ENCODE data around the gene FILIP1L. TPM values are rescaled to one million over a fixed set of nuclear protein-coding genes. Genes with fewer than 3 reads are reported as not detected.

FILIP1L gene
- total and polyA plus RNA-seq, 2 of the 4 experiments (the other 2 are of a cell fraction): 11.5 to 19.9 TPM

- Histone ChIP-seq H2AFZ (replicated peaks; ENCODE audit: low read length, poor library complexity) (no peak overlapping the region), H3K14ac (replicated peaks; ENCODE audit: low read depth, low read length) (no peak overlapping the region), H4K91ac (ENCODE audit: insufficient read depth, low read depth, low read length) (no peak overlapping the region), H2BK20ac (ENCODE audit: low read depth, low read length) (no peak overlapping the region), H2BK120ac (ENCODE audit: low read depth, low read length) (no peak overlapping the region), H2BK15ac (ENCODE audit: low read depth, low read length) (no peak overlapping the region), H3K4me1 (ENCODE audit: control insufficient read depth, insufficient read depth, low read length) (peaks cover 2% of the 10 kb centered on the region; the same call in 1 of the 2 replicates), H3K4me2 (ENCODE audit: low read depth, low read length) (no peak overlapping the region), H2BK5ac (ENCODE audit: low read depth, low read length, poor library complexity, severe bottlenecking) (no peak overlapping the region), H3K4me3 (ENCODE audit: insufficient read depth, low read depth, low read length) (no peak overlapping the region), H3K9ac (ENCODE audit: low read depth, low read length) (no peak overlapping the region), H3K18ac (ENCODE audit: low read depth, low read length) (no peak overlapping the region), H3K9me1 (ENCODE audit: insufficient read depth, low read length) (no peaks in the 10 kb centered on the region), H3K36me3 (ENCODE audit: control insufficient read depth, insufficient read depth, low read length) (no peaks in the 10 kb centered on the region), H3K27ac (ENCODE audit: insufficient read depth, low read length) (no peak overlapping the region), H4K8ac (ENCODE audit: low read depth in 2 of 2, low read length in 2 of 2) (no peak overlapping the region), H3K9me3 (ENCODE audit: control insufficient read depth, insufficient read depth, low read length) (peaks cover 2% of the 10 kb centered on the region; the same call in 1 of the 2 replicates), H3K23ac (ENCODE audit: low read depth, low read length) (no peak overlapping the region), H2AK5ac (ENCODE audit: low read depth, low read length) (no peak overlapping the region), H4K20me1 (ENCODE audit: insufficient read depth, low read length) (no peaks in the 10 kb centered on the region), H3K79me1 (ENCODE audit: low read depth in 1 of 2, low read length in 2 of 2) (no peaks in the 10 kb centered on the region; a peak in 1 of 4 replicates), H3K56ac (ENCODE audit: extremely low read depth, insufficient read depth, low read length) (no peak overlapping the region), H3K4ac (ENCODE audit: low read depth, low read length) (no peak overlapping the region), H3K27me3 (ENCODE audit: control insufficient read depth, insufficient read depth, low read length) (no peaks in the 10 kb centered on the region), H4K5ac (ENCODE audit: low read depth, low read length) (no peak overlapping the region), H2AK9ac (replicated peaks; ENCODE audit: low read depth, low read length, poor library complexity) (no peak overlapping the region)
- in situ Hi-C loops (cut with MboI; ENCODE audit: low sequenced_read_pairs): no loop called here
- DNase-seq (no peak), ATAC-seq (ENCODE audit: low read depth) (no peak)
- ChIA-PET POLR2A (ENCODE audit: unreplicated experiment) (no interaction called here), CTCF (no interaction called here)
- no CpG with 5 or more reads among the region's 1 CpG for WGBS, 2 experiments (ENCODE audit: extremely low coverage in 2 of 2, insufficient read length in 1 of 2)
- BruUV-seq (replicated peaks): no TSS peak
- dilution Hi-C loops (cut with HindIII; ENCODE audit: low sequenced_read_pairs, unreplicated experiment): no loop called here
- TF ChIP-seq MAZ (IDR thresholded peaks at IDR 0.05; ENCODE audit: borderline replicate concordance, low read depth, low read length) (no peak), RFX5 (IDR thresholded peaks at IDR 0.05; ENCODE audit: low read depth, low read length) (no peak), ELK1 (IDR thresholded peaks at IDR 0.05; ENCODE audit: borderline replicate concordance, low read depth, low read length) (no peak), NFE2L2 (IDR thresholded peaks at IDR 0.05; ENCODE audit: low read depth, low read length) (no peak), CEBPB (IDR thresholded peaks at IDR 0.05; ENCODE audit: low read depth, low read length) (no peak), FOS (IDR thresholded peaks at IDR 0.05; ENCODE audit: low read depth, low read length) (no peak), MXI1 (IDR thresholded peaks at IDR 0.05; ENCODE audit: borderline replicate concordance, low read depth, low read length) (no peak), CTCF (conservative IDR thresholded peaks at IDR 0.05; ENCODE audit: low read depth, low read length) (no peak), USF2 (IDR thresholded peaks at IDR 0.05; ENCODE audit: low read depth, low read length) (no peak)
- intact Hi-C loops (cut with micrococcal nuclease): no loop called here
Measured at GRCh38 chr3:100141586-100141985, 27.3 kb upstream of the FILIP1L start.

All from IMR-90 (cell line).